ENCODE results near the gene ABCC8.

The ABCC8 gene

DNA sequence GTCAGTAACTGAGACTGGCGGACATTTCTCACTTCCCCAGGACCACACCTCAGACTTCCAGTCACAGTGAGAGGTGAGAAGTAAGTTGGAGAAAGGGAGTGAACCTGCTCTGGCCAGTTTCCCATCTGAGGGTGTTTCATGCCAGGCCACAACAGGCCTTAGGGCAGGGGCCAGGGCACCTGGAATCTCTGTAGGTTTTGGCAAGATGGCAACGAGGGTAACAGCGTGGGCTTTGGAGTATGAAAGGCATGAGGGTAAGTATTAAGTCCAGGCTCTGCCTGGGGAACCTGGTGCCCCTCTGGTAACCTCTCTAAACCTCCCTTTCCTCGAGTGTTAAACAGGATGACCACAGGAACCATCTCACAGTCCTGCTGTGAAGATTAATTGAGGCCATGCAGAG lies 28.5 kb upstream of the ABCC8 start:
- no peak for DNase-seq

DNA sequence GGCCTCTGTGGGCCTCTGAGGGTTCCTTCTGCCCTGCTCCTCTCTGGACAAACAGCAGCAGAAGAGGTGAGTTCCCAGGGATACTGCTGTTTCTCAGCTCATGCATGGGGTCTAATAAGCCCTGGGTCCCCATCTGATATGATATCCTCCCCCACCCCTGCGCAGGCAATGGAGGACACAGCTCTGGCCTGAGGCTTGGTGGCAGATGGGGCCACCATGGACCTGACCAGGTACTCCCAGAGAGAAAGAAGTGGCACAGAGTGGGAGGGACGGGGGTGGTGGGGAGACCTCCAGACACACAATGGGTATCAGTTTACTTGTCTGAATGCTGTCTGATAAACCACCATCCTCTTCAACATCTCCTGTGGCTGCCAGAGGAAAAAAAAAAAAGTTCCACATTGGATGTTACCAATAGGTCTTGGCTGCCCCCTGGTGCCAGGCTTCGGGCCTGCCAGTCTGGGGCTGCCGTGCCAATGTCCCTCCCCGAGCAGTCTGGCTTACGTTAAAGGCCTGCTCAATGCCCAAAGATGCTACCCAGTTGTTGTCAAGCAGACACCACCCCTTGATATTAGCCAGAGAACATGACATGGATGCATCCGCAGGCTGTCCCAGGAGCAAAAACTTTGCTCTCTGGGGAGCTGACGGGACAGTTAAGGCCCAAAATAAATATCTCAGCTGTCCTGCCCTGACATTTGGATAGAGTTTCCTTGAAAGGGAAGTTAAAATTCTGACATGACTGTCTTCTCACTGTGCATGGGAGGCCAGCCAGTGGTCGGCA lies 27.9 kb upstream of the ABCC8 start:
- DNase-seq, result peak; percentile 50

DNA sequence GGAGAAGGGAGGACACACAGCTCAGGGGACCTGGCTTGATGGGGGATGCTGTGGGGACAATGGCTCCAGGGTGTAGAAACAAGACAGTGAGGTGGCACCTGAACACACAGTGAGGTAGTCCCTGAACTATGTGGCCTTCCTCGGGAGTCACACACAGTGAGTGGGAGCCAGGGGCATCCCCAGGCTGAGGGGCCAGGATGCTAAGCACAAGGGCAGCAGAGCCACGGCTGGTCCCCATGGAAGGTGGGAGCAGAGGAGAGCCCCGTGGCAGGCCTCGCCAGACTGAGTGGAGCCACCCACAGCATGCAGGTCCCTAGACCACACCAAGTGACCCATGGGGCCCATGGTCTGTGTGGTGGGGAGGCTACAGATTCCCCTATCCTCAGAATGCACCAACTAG lies 26.0 kb upstream of the ABCC8 start:
- no peak for DNase-seq

DNA sequence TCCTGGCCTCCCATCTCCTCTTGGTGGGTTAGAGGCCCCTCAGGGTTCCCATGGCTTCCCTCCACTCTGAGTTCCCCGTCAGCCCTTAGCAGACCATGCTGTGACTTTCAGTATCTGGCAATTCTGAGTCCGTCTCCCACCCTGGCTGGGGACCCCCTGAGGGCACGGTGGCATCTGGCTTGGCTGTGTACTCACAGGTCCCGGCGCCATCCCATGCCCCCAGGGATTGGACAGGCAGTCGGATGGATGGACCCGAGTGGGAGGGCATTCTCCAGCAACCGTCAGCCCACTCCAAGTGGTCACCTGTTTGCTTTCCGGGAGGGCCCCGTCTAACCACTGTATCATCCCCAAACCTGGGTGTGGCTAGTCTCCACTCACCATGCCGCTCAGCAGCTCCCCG lies 24.0 kb upstream of the ABCC8 start:
- DNase-seq, result no peak

DNA sequence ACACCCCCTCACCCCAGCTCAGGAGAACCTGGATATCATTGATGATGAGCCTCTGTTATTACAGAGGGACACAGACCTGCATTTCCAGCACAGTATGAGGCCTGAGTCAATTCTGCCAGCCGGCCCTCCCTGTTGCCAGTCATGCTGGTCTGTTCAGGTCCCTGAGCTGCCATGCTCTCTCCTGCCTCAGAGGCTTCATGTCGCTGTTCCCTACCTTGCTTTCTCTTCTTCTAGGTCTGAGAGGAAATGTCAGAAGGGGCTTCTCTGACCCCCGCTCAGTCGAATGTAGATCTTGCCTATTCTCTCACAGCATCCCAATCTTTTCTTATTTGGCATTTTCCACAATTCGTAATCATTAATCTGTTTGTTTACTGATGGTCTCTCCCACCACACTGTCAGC lies 21.8 kb upstream of the ABCC8 start:
- no peak for DNase-seq

GRCh38 chr11:17498058-17498457 lies 21.4 kb upstream of the ABCC8 start:
- DNase-seq, result no peak

- peak; percentile 16 for DNase-seq
Observed at GRCh38 chr11:17496406-17496805, 19.8 kb upstream of the ABCC8 start.

DNA sequence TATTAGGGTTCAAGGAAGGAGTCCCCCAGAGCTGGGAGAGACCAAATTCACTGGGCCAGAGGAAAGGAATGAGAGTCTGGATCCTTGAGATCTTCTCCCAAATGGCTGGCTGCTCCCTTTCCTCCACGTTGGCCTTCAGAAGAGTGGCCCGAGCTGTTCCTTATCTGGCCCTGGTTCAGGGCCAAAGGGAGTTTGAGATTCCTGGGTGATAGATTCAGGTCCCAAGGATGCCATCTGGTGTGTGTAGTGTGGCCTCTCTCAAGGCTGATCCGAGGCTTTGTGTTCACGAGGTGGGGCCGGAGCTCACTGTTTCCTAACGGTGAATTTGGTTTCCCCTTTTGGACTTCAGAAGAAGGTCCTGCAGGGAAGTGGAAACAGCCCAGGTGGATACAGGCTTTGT lies 17.4 kb upstream of the ABCC8 start:
- DNase-seq, result no peak

DNA sequence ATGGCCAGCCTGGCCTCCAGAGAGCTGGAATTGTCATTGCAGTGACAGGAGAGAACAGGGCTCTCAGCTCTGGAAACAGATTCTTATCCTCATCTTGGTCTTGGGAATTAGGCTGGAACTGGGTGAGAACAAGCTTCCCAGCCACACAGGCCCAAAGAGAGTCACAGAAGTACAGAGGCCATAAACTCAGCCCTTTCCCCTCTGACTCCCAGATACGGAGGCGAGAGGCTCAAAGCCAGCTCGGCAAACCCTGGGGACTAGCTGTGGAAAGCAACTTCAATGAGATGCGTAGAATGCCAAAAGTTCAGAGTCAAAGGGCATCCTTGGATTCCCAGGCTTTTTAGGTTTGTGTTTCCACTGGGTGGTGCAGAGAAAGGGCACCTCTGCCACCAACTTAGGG lies 14.3 kb upstream of the ABCC8 start:
- DNase-seq, result no peak

GRCh38 chr11:17490232-17490631 lies 13.6 kb upstream of the ABCC8 start:
- no peak for DNase-seq

DNA sequence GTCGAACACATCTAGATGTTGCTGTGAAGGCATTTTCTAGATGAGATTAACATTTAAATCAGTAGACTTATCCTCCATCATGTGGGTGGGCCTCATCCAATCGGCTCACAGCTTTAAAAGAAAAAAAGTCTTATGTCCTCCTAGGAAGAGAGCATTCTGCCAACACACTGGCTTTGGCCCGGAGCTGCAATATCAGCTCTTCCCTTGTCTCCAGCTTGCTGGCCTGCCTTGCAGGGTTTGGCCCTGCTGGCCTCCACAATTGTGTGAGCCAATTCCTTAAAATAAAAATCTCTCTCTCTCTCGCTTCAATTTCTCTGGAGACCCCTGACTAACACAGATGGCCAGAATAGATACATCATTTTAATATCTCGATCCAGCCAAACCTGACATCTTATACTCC lies 13.1 kb upstream of the ABCC8 start:
- no peak for DNase-seq

DNA sequence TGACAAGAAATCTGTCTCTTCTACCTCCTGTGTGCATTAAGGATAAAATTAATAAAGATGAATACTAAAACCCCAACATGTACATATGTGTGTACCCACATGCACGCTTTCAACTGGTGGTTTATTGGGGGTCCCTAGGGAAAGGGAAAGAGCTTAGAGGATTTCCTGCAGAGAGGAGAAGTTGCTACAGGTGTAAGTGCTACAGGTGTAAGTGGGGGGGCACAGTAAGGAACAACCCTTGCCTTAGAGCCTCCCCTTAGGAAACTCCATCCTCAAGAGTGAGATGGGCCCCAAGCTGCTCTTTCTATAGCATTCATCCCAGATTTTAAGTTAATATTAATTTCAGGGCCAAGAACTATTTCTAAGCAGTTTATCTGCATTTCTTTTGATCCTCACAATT lies 11.9 kb upstream of the ABCC8 start:
- DNase-seq, result no peak

DNA sequence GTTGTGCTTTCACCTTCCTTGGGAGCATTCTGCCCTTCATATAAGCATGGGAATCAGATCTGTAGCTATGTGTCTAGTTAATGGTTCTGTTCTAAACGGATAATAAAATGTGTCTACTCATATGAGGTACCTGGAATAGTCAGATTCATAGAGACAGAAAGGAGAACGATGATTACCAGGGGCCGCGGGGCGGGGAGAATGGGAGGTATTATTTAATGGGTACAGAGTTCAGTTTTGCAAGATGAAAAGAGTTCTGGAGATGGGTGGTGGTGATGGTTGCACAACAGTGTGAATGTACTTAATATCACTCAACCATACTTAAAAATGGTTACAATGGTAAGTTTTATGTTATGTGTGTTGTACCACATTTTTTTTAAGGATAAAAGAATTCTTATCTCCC lies 10.0 kb upstream of the ABCC8 start:
- DNase-seq, result no peak

- no peak for DNase-seq
Observed at GRCh38 chr11:17483505-17483904, 6.9 kb upstream of the ABCC8 start.

- no peak for DNase-seq
Observed at GRCh38 chr11:17481905-17482304, 5.3 kb upstream of the ABCC8 start.

GRCh38 chr11:17479284-17480214 lies 2.9 kb upstream of the ABCC8 start:
- peak; percentile 13 for DNase-seq

DNA sequence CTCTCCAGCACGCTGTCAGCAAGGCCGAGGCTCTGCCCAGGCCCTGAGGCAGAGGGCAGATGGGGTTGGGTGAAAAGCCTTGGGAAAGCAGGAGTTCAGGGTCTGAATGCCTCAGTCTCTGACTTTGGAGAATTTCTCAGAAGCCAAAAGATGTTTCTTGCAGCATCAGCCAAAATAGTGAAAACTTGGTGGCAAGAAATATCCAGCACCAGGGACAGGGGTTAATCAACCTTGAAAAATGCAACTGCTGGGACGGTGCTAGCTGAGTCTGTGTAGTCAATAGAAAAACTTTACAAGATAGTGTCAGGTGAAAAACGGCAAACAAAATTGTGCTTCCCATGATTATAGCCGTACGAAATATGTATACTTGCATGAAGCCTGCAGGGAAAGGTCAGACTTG lies 1.4 kb upstream of the ABCC8 start:
- no peak for DNase-seq

GRCh38 chr11:17477361-17477760 lies 716 bp upstream of the ABCC8 start:
- DNase-seq, result no peak

GRCh38 chr11:17477084-17477333 lies 364 bp upstream of the ABCC8 start:
- DNase-seq, result no peak

DNA sequence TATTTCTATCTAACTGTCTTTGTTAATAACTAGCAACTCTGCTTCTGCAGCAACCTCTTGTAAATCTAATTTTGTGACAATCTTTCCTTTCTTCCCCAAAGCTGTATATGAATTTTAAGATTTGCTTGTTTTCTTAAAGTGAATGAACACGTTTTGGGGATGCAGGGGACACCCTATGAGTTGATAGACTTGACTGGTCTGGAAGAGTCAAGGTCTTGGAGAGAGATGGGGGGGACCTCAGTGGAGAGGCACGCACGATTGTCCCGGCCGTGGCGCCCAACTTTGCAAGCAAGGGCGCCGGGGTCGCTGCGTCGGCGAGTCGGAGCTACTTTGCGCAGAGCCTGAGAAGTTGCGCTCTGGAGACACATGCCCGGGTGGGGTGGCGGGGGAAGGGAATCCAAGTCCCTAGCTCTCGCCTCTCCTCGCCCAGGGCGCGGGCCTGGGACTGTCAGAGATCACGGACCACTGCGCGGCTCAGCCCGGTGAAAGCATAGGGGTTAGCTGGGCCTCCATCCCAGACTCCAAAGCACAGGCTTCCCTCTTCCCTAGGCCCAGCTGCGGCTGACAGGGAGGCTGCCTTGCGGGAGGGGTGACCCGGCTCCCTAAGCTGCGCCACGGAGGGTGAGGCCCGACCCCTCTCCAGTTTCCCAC lies 854 bp downstream of the ABCC8 start:
- DNase-seq, result no peak

DNA sequence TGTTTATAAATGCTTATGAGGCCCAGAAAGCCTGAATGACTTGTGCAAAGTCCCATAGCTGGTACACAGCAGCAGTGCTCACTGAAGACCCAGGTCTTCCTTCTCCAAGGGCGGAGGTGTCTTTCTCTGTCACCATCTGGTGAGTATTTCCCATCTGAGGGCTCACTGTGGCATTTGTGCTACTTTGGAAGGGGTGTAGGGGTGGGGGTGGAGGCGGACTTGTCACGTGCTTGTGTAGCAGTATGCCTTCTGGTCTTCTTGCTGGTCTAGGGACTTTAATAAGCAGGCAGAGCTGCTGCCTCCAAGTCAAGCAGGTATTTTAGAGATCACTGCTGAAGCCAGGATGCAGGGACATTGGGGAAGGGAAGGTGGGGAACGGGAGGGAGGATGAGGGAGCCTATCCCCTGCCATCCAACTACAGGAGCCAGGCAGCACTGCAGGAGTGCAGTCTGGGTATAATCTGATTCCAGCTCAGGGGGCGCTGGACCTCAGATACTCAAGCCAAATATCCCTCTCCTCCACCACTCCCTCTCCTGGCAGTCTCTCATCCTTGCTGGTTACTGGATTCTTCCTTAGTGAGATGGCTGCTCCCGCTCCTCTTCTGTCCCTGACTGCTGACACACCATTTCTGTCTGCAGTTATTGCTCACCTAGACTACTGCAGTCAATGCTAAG lies 3.4 kb downstream of the ABCC8 start:
- peak; percentile 3 for DNase-seq

DNA sequence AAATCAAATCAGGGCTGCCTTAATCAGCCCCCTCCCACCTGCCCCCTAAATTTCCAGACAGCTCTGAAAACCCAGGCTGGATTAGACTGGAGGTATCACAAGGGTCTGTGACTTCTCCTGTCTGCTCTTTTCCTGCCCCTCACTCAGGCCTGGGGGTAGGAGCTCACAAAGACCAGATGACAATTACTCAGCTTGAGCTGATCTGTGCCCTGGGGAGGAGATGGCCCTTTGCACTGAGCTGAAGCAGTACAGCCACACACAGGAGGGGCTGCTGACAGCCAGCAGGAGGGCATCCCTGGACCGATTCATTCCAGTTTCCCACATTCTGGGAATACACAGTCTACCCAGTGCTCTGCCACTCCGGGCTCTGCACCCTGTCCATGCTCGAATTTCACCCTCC lies 4.2 kb downstream of the ABCC8 start:
- no peak for DNase-seq

GRCh38 chr11:17471501-17471900 lies 5.1 kb downstream of the ABCC8 start:
- DNase-seq, result no peak

Data from fibroblast of skin of back (primary cell).